AG09309 (cell line): Measurements from ENCODE around the gene SRRT.
"Not testable (repeated sequence)": the region's sequence is repeated elsewhere in the genome, so short reads cannot be mapped to it uniquely, and the experiment has no call there.

ENCODE experiments used
- DNase-seq: peaks from one replicate; pipeline ENCODE4 v3.0.0-alpha.2; 2010; ENCODE audit warnings: low read depth
- H3K4me3 ChIP-seq: 2 replicates; pipeline ENCODE4 v1.5.1; 2011; ENCODE audit warnings: mild to moderate bottlenecking, low read depth, low read length, moderate library complexity; ENCODE audit not compliant: control insufficient read depth
- TF ChIP-seq, protein P1 (sequence below): IDR thresholded peaks from 2 replicates; pipeline ENCODE4 v1.5.1; 2011; ENCODE audit warnings: mild to moderate bottlenecking, low read depth, low read length, inconsistent platforms; ENCODE audit not compliant: insufficient read depth, control insufficient read depth; ENCODE audit errors: missing control alignments

Gene SRRT

DNA sequence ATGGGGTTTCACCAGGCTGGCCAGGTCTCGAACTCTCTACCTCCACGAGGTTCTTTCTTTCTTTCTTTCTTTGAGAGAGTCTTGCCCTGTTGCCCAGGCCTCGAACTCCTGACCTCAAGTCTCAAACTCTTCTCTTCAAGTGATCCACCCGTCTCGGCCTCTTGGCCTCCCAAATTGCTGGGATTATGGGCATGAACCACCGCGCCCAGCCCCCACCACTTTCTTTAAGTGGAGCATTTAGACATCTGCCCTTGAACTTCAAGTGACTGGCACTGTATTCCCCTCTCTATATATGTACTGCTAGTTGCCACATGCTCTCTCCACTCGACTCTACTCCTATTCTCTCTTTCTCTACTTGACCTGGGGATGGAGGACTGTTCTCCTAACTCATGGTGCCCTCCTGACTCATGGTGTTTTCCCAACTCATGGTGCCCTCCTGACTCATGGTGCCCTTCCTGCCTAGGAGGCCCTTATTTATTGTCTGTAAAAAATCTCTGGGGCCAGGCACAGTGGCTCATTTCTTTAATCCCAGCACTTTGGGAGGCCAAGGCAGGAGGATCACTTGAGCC, 40.1 kb downstream of the SRRT start:
- no peak overlapping the region for H3K4me3 ChIP-seq
- DNase-seq, result no peak
- TF ChIP-seq, protein P1, sequence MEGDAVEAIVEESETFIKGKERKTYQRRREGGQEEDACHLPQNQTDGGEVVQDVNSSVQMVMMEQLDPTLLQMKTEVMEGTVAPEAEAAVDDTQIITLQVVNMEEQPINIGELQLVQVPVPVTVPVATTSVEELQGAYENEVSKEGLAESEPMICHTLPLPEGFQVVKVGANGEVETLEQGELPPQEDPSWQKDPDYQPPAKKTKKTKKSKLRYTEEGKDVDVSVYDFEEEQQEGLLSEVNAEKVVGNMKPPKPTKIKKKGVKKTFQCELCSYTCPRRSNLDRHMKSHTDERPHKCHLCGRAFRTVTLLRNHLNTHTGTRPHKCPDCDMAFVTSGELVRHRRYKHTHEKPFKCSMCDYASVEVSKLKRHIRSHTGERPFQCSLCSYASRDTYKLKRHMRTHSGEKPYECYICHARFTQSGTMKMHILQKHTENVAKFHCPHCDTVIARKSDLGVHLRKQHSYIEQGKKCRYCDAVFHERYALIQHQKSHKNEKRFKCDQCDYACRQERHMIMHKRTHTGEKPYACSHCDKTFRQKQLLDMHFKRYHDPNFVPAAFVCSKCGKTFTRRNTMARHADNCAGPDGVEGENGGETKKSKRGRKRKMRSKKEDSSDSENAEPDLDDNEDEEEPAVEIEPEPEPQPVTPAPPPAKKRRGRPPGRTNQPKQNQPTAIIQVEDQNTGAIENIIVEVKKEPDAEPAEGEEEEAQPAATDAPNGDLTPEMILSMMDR, result no peak

DNA sequence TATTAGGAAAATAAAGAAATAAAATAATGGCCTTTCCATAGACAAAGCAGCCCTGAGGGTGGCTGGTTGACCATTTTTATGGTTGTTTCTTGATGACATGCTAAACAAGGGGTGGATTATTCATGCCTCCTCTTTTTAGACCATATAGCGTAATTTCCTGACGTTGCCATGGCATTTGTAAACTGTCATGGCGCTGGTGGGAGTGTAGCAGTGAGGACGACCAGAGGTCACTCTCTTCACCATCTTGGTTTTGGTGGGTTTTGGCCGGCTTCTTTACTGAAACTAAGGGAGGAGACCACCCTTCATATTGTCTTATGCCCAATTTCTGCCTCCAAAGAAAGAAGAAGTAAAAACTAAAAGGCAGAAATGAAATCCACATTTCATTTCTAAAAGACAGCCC, 44.4 kb downstream of the SRRT start:
- DNase-seq, H3K4me3 ChIP-seq: not testable (repeated sequence)

DNA sequence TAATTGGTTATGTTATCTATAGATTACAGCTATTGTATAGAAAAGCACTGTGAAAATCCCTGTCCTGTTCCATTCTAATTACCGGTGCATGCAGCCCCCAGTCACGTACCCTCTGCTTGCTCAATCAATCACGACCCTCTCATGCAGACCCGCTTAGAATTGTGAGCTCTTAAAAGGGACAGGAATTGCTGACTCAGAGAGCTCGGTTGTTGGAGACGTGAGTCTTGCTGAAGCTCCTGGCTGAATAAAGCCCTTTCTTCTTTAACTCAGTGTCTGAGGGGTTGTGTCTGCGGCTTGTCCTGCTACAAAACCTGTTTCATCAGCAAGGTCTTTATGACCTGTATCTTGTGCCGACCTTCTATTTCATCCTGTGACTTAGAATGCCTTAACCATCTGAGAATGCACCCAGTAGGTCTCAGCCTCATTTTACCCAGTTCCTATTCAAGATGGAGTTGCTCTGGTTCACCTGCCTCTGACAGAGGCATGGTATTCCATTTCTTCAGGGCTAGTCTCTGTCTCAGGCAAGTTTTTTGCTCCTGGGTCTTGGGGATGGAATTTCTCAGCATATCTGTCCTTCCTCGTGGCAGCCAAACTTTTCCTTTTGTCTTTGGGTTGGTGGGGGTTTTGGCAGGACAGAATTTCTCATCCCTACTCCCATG, 45.0 kb downstream of the SRRT start:
- not testable (repeated sequence) for DNase-seq, H3K4me3 ChIP-seq

DNA sequence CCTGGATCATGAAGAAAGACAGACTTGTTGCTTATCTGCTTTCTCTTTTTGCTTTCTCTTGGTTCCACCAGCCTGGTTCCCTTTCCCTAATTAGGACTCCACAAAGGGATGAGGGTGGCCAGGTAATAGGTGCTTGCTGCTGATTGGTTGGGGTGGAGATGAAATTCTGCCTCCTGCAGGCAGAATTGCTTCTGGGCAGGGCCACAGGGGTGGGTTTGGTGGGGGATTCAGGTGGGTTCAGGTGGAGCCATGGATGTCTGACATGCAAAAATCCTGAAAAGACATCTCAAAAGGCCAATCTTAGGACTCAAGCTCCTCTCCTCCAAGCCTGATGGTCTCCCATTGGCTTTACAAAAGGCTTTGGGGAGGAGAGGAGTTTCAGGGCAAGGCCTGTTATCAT, 46.1 kb downstream of the SRRT start:
- no peak overlapping the region for H3K4me3 ChIP-seq
- TF ChIP-seq, protein P1, result no peak
- no peak for DNase-seq

DNA sequence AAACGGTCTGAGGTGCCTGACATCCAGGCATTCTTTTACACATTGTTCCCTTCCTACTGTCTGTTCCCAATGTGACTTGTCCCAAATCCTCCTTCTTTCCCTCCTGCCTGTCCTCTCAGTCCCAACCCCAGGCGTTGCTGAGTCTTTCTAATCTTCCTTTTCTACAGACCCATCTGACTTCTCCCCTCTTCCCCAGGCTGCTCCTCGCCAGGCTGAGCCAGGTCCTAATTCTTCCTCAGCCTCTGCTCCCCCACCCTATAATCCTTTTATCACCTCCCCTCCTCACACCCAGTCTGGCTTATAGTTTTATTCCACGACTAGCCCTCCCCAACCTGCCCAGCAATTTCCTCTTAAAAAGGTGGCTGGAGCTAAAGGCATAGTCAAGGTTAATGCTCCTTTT, 48.7 kb downstream of the SRRT start:
- not testable (repeated sequence) for DNase-seq, H3K4me3 ChIP-seq

DNA sequence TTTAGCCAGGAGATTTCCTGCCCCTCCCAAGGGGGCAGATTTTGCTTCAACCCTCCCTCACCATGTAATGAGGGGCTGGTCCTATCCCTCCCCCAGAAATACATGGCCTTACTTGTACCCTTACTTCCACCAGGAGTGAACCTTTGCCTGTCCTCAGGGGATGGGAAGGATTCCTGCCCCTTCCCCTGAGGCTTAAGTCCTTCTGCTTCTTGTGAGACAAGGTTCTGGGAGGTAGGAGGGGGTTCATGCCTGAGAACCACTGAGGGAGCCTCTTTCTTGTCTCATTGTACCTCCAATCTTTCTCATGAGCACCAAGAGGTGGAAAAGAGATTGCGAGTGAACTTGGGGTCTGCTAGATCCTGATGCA, 54.9 kb downstream of the SRRT start:
- TF ChIP-seq, protein P1, result no peak
- DNase-seq, result no peak
- no peak overlapping the region for H3K4me3 ChIP-seq

DNA sequence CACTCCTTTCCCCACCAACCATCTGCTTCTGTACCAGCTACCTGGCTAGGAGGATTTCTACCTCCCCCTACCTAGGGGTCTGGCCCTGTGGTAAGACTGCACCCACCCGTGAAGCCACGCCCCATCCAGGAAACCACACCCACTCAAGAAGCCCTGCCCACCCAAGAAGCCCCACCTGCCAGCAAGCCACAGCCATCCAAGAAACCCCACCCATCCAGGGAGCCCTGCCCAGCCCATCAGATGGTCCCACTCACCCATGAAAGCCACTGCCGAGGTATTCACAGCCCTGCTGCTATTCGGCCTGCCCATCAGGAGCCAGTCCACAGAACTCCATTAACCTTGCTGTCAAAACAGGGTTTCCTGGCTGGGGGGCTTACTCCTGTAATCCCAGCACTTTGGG, 58.8 kb downstream of the SRRT start:
- H3K4me3 ChIP-seq, result no peak overlapping the region
- TF ChIP-seq, protein P1, result no peak
- no peak for DNase-seq

DNA sequence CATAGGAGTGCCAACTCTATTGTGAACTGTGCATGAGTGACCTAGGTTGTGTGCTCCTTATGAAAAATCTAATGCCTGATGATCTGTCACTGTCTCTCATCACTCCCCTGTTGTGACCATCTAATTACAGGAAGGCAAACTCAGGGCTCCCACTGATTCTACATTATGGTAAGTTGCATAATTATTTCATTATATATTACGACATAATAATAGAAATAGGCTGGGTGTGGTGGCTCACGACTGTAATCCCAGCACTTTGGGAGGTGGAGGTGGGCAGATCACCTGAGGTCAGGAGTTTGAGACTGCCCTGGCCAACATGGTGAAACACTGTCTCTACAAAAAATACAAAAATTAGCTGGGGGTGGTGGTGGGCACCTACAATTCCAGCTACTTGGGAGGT, 60.5 kb downstream of the SRRT start:
- not testable (repeated sequence) for H3K4me3 ChIP-seq, DNase-seq

DNA sequence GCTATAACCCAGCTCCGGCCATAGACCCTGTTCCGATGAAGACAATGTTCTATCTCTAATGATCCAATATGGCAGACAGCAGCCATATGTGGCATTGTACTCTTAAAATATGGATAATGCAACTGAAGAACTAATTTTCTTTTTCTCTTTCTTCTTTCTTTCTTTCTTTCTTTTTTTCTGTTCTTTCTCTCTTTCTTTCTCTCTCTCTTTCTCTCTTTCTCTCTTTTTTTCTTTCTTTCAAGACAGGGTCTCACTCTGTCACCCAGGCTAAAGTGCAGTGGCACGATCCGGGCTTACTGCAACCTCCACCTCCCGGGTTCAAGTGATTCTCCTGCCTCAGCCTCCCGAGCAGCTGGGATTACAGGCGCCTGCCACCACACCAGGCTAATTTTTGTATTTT, 61.3 kb downstream of the SRRT start:
- not testable (repeated sequence) for H3K4me3 ChIP-seq, DNase-seq
